GM19043 (cell line): Measurements from ENCODE around the gene BAD.
A peak's percentile ranks its signal among the peaks of the same experiment; 100 is the strongest.
"Not testable (repeated sequence)": the region's sequence is repeated elsewhere in the genome, so short reads cannot be mapped to it uniquely, and the experiment has no call there.

Experiments used
- ATAC-seq: cut with Tn5 transposase; IDR thresholded peaks from one replicate; pipeline ENCODE4 v1.9.1; 2021; ENCODE audit warnings: low read depth; ENCODE audit not compliant: unreplicated experiment

The BAD gene

DNA sequence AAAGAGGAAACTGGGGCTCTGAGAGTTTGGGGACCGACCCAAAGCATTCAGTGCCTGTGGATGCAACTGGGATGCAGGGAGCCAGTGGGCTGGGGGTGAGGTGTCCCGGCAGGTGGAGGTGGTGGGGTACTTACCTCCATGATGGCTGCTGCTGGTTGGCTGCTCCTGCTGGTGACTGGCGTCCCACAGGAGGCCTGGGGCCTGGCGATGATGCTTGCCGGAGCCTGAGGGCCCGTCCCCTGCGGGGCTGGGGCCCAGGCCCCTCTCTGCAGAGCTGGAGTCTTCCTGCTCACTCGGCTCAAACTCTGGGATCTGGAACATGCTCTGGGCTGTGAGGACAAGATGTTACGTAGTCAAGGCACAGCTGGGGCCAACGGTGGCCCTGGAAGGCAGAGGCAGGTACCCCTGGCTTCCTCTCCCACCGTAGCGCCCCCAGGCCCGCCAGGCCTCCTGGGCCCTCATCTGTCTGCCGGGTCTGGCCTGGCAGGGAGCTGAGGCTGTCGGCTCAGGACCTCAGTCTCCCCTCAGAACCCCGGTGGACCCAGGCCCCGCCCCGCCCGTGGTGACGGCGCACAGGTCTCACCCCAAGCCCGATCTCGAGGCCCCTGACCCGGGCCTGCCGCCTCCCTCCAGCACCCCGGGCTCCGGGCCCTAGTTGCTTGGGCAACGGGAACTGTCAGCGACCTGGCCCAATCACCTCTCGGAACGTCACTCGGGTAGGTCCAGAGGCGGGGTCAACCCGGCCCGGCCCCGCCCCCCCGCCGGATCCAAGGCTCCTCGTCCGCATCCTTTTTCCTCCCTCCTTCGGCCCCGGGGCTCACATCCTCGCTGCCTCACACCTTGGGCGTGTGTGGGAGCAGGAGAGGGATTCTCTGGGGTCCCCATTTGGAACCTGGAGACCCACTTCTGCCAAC is at the start of gene BAD:
Gene BAD (minus strand): TSS at position 618 of the 914 bp plus-strand sequence. CDS start 297 bp downstream, at position 321.
- peak; percentile 84 for ATAC-seq

DNA sequence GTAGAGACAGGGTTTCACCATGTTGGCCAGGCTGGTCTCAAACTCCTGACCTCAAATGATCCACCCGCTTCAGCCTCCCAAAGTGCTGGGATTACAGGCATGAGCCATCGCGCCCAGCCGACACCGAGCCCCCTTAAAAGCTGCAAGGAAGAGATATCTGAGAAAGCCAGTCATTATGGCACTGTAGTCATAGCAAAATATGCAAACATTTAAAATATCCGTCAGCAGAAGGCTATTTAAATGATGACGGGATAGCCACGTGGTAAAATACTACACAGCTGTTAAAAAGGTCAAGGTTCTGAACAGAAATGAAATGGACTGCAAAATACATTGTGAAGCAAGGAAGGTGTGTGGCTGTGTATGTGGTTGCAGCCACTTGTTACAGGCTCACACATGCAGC is 49.1 kb upstream of the BAD start:
- no peak for ATAC-seq

DNA sequence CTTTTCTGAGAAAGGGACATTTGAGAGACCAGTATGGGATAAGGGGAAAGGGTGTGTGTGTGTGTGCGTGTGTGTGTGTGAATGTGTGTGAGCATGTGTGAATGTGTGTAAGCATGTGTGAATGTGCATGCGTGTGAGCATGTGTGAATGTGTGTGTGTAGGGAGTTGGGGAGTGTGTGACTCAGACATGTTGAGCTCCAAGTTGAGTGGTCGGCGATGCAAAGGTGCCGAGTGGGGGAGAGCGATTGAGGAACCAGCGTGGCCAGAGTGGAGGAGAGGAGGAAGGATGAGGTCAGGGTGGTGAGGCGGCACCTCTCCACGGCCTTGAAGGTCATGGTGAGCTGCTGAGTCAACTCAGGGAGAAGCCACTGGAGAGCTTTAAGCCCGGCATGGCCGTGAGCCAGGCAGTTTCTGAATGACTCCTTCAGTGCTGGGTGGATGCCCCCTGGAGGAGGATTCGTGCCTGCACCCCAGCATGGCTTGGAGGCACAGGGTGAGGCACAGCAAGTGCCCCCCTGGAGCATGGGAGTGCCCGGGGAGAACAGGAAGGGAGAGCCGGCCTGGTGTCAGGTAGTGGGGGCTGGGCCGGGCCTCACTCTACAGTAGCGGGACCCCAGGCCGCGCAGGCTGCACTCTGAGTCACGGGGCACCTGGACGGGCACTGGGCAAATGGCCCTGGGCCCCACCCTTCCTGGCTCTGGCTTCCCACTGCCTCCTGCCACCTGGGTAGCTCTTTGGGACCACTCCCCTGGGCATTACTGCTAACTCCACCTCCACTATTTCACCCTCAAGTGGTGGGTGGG is 47.3 kb upstream of the BAD start:
- peak; percentile 44 for ATAC-seq

DNA sequence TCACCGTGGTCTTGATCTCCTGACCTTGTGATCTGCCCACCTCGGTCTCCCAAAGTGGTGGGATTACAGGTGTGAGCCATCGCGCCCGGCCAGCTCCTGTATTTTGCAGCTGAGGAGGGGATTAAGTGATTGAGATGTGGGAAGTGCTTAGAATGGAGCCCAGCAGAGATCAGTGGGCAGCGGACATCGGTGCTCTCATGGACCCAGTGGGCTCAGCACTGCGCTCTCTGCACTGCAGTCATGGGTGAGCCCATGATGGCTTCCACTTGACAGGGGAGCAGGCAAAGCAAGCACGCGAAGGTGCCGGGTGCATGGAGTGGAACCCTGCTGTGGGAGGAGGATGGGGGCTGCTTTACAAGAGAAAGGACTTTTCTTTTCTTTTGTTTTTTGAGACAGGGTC is 46.4 kb upstream of the BAD start:
- ATAC-seq: no peak

DNA sequence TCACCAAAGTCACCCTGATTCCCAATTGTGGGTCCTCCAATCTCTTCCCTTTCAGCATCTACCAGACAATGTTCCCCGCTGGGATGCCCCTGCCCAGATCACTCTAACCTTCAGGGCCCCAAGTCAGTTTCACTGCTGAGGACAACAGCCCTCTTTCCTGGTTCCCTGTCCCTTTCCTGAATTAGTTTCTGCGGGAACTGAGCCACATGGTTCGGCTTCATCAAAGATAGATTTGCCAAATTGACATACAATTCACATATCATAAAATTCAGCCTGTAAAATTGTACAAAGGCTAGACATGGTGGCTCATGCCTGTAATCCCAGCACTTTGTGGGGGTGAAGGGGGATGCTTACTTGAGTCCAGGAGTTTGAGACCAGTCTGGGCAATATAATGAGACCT is 43.5 kb upstream of the BAD start:
- no peak for ATAC-seq

DNA sequence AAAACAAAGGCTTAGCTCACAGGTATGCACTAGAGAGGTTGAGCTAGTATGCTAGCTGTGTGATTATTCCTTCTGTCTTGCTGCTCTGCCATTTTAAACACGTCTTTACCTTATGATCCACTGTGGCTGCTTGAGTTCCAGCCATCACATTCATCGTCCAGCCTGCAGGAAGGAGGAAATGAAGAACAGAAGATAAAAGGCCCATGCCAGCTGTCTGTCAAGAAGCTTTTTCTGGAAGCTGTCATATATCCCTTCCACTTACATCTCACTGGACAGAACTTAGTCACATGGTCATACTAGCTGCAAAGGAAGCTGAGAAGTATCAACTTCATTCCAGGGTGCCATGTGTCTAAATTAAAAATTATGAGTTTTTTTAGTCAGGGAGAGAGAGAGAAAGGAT is 42.9 kb upstream of the BAD start:
- ATAC-seq: no peak

DNA sequence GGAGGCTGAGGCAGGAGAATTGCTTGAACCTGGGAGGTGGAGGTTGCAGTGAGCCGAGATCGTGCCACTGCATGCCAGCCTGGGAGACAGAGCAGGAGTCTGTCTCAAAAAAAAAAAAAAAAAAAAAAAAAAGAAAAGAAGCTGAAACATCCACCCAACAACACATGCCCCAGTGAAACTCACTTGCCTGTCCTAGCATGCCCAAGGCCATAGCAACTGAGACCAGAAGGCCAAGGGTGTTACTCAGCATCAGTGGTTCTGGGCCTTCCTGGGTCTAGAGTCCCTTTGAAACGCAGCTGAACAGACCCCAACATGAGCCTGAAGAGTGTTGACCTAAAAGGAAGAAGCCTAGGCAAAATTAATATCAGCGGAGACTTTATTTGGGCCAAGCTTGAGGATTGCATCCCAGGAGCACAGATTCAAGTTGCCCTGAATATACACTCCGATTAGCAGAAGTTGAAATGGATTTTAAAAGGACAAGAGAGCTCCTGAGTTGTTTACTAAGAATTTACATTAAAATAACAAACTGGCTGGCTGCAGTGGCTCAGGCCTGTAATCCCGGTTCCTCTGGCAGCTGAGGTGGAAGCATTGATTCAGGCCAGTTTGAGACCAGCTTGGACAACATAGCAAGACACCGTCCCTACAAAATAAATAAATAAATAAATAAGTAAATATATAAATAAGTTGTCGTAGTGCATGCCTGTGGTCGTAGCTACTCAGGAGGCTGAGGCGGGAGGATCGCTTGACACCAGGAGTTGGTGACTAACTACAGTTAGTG is 40.4 kb upstream of the BAD start:
- ATAC-seq: no peak

DNA sequence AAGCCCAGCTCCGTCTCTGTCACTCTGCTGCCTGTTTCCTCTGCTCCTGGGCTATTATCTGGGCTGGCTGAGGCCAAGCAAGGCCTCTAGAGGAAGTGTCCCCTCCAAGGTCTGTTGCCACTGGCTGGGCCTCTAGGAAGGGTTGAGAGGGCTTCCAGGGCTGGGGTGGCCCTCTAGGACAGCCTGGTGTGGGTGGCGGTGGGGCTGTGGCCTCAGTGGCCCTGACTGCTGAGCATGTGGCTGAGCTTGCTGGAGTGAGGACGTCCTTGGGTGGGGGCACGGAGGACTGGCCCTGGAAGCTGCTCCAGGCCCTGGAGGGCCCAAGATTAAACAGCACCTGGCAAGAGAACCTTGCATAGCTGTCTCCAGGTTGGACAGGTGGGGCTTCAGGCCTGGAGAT is 39.5 kb upstream of the BAD start:
- not testable (repeated sequence) for ATAC-seq

DNA sequence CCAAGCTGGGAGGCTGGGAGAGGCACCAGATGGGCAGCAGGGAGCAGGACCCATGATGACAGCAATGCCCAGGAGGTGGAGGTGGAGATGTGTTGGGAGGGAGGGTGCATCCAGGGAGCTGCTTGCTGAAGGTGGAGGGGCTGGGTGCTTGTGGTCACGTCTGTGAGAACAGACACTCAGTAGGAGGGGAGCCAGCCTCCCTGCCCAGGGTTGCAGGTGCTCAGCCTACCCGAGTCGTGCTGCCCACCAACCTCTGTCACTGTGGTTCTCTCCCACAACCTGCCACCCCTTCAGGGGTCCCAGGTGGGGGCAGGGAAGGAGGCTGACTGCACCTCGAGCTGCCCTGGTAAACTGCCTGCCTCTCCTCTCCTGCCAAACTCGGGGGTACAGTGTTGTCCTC is 38.9 kb upstream of the BAD start:
- no peak for ATAC-seq

DNA sequence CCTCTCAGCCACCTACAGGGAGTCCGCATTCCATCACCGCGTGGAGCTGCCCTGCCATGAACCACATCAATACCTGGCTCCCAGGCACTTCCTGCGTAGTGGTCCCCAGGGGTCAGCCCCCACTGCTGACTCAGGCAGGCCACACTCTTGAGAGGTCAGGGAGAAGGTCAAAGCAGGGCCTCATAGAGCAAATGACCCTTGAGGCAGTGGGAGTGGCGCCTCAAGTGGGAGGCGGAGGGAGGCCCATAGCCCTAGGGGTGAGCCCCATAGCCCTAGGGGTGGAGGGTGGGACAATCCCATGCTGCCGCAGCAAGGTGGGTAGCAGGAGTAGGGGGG is 38.4 kb upstream of the BAD start:
- ATAC-seq: no peak

DNA sequence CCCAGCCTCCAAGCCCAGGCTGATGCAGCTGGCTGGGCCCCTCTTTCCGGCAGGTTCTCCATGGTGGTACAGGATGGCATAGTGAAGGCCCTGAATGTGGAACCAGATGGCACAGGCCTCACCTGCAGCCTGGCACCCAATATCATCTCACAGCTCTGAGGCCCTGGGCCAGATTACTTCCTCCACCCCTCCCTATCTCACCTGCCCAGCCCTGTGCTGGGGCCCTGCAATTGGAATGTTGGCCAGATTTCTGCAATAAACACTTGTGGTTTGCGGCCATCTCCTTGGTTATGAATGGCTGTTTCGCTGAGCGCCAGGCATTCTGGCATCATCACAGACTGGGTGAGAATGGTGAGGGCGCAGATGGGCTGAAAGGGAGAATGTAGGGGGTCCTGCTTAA is 37.1 kb upstream of the BAD start:
- no peak for ATAC-seq

DNA sequence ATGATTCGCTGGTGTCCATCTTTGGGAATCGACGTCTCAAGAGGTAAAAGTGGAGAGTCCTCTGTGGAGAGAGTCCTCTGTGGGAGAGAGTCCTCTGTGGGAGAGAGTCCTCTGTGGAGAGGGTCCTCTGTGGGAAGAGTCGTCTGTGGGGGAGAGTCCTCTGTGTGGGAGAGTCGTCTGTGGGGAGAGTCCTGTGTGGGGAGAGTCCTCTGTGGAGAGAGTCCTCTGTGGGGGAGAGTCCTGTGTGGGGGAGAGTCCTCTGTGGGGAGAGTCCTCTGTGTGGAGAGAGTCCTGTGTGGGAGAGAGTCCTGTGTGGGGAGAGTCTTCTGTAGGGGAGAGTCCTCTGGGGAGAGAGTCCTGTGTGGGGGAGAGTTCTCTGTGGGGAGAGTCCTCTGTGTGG is 36.6 kb upstream of the BAD start:
- ATAC-seq: no peak

DNA sequence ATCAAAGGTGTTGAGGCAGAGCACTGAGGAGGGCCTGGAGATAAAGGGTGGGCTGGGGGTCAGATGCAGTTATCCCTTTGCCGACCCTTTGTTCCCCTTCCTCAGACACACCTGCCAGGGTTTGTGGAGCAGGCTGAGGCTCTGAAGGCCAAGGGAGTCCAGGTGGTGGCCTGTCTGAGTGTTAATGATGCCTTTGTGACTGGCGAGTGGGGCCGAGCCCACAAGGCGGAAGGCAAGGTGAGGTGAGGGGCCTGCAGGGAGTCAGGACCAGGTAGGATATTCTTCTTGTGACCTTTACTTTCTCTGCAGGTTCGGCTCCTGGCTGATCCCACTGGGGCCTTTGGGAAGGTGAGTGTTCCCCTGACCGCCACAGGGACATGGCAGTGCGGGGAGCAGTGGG is 36.1 kb upstream of the BAD start:
- no peak for ATAC-seq

DNA sequence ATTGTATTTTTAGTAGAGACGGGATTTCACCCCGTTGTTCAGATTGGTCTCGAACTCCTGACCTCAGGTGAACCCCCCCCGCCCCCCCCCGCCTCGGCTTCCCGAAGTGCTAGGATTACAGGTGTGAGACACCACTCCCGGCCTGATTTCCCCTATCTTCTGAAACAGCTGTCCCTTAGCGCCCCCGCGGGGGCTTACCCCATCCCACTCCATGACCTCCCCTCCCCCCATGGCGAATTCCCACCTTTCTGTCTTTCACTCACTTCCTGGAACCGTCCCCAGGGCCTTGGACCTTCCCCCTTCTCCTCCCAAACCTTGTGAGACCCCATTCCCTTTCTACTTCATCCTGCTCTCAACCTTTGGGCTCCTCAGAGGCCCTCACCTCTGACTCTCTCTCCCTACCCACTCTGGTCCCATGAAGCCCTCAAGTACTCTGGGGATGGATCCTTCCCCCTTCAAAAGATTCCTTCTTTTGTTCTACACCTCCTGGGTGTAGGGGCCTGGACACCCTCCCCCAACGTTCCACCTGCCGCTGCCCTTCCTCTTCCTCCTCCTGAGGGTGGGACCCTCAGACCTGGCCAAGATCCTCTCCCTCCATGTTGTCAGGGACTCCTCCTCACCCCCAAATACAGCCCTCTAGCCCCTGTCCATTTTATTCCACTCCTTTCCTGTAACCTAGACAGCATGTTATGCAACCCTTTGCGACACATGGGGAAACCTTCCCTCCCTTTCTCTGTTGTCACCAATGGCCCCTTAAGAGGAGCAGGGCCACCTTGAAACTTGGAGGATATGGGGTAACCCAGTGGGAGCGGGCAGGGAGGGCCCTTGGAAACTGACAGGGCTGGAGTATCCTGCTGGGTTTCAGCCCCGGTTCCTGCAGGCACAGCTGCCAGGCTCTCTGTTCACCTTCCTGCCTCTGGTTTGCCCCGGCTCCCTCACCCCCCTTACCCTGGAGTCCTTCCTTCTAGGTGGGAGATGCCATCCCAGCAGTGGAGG is 34.6 kb upstream of the BAD start:
- no peak for ATAC-seq

DNA sequence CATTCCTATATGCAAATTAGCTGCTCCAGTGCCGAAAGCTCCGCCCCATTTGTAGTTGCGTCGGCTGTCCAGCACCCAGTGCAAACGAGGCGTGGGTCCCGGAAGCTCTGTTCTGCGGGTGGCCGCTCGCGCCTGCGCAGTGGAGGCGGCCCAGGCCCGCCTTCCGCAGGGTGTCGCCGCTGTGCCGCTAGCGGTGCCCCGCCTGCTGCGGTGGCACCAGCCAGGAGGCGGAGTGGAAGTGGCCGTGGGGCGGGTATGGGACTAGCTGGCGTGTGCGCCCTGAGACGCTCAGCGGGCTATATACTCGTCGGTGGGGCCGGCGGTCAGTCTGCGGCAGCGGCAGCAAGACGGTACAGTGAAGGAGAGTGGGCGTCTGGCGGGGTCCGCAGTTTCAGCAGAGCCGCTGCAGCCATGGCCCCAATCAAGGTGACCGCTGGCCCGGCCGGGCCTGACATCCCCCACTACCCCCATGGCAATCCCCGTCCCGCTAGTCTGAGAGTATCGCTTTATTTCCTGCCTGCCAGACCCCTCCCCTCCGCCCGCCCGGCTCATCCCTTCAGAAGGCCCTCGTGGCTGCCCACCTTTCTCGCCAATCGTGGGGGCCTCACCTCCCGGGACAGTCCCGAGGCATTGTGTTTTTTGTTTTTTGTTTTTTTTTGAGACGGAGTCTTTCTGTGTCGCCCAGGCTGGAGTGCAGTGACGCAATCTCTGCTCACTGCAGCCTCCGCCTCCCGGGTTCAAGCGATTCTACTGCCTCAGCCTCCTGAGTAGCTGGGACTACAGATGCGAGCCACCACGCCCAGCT is 33.7 kb upstream of the BAD start, which contains the start of gene PRDX5:
Gene PRDX5 (plus strand): TSS at position 161 of the 805 bp plus-strand sequence. CDS start 95 bp downstream, at position 256.
- ATAC-seq: peak; percentile 72

DNA sequence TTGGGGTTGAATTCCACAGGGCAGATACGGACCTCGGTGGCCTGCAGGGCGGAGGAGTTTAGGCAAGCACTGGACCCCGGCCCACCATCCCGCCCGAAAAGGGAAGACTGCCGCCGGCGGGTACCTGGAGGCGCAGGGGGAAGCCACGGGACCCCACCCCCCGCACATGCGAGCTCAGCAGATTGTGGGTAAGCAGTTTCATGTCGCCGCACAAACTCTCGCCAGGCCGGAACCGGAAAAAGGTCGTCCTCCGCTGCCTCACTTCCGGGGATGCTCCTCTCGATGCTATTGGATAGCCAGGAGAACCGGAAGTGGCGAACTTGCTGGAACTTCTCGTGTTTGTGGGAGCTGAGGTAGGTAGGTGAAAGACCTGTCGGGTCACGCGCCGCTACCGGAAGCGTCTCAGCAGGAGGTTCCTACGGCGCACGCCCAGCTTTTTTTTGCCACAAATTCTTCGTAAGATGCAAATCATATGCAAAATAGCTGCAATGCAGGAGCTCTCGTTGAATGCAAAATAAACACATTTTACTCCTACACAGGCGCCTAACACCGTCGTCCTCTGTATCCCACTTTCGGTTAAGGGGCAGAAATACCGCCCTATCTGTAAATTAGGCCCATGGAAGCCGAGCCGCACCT is 33.0 kb upstream of the BAD start, which contains the start of gene TRMT112:
Gene TRMT112 (minus strand): TSS at position 235 of the 636 bp plus-strand sequence. CDS start 33 bp downstream, at position 202.
- peak; percentile 59 for ATAC-seq

DNA sequence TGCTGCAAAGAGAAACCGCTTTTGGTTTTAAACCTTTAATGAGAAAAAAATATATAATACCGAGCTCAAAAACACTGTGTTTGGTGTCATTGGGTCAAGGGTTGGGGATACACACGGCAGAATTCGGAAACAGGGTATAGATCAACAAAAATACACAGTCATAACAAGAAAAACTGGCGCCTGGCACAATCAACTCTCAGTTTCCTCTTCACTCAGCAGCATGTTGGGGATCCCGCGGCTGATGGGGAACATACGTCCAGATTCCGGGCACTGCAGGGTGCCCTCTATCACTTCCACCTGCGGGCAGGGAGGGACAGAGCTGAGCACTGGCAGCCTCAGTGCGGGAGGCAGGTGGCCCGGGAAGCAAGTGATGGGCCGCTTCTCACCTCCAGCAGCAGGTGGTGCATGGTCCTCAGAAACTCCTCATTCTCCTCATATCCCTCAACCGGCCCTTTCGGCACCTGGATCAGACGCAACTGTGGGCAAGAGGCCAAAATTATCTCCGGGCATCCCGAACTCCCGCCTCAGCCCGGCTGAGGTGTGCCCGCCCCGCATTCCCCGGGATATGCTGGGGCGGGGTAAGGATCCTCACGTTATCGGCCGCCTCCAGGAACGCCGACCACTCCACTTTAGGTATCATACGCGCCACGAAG is 32.3 kb upstream of the BAD start:
- no peak for ATAC-seq
